ENCODE measurements around the gene IL18RAP.

GRCh38 chr2:102494570-102494969, 71.6 kb downstream of the IL18RAP start:
- TF ChIP-seq CTCF (conservative IDR thresholded peaks at IDR 0.05; ENCODE audit: low read depth in 2 of 2) (no peak), EZH2 (IDR thresholded peaks at IDR 0.05; ENCODE audit: low read depth, unreplicated experiment) (no peak), POLR2AphosphoS5 (IDR thresholded peaks at IDR 0.05; ENCODE audit: low read depth) (no peak), STAT1 (IDR thresholded peaks at IDR 0.05; ENCODE audit: unreplicated experiment) (no peak), JUNB (IDR thresholded peaks at IDR 0.05; ENCODE audit: unreplicated experiment) (no peak), EZH2phosphoT487 (IDR thresholded peaks at IDR 0.05; ENCODE audit: unreplicated experiment) (no peak), CREB1 (CRISPR knock-in tag; IDR thresholded peaks at IDR 0.05; ENCODE audit: low read depth) (no peak), REST (IDR thresholded peaks at IDR 0.05; ENCODE audit: unreplicated experiment) (no peak), ZNF331 (CRISPR knock-in tag; IDR thresholded peaks at IDR 0.05; ENCODE audit: low read depth) (no peak), ZNF114 (CRISPR knock-in tag; IDR thresholded peaks at IDR 0.05) (no peak), ETS1 (IDR thresholded peaks at IDR 0.05) (no peak), ZNF462 (CRISPR knock-in tag; IDR thresholded peaks at IDR 0.05) (no peak), NANOG (IDR thresholded peaks at IDR 0.05; ENCODE audit: borderline replicate concordance) (no peak)

Measured in GM23338 (cell line).